Mesendoderm (in vitro differentiated cells): ENCODE data around the gene MEIOB.

Experiments used
- DNase-seq: peaks from one replicate; pipeline ENCODE4 v3.0.0; 2013
- H2AK5ac ChIP-seq: 2 replicates; pipeline ENCODE4 v1.6.1; 2013; ENCODE audit warnings: low read length, inconsistent platforms
- H2BK120ac ChIP-seq: 2 replicates; pipeline ENCODE4 v1.6.1; 2013; ENCODE audit warnings: low read depth, mild to moderate bottlenecking, low read length, moderate library complexity, mixed read lengths
- H2BK15ac ChIP-seq: replicated peaks from 2 replicates; pipeline ENCODE4 v1.6.1; 2013; ENCODE audit warnings: low read depth, mild to moderate bottlenecking, moderate library complexity
- H2BK5ac ChIP-seq: 2 replicates; pipeline ENCODE4 v1.6.1; 2013; ENCODE audit warnings: low read length, inconsistent platforms
- H3K18ac ChIP-seq: 2 replicates; pipeline ENCODE4 v1.6.1; 2013; ENCODE audit warnings: mild to moderate bottlenecking, low read length, mixed read lengths
- H3K23ac ChIP-seq: one replicate; pipeline ENCODE4 v1.6.1; 2013; ENCODE audit warnings: low read length
- H3K27ac ChIP-seq: 2 replicates; pipeline ENCODE4 v1.5.1; 2013; ENCODE audit warnings: low read depth, mild to moderate bottlenecking, inconsistent platforms, low read length, moderate library complexity
- H3K27me3 ChIP-seq: 2 replicates; pipeline ENCODE4 v1.6.1; 2013; ENCODE audit warnings: low read length, control low read depth, mild to moderate bottlenecking, inconsistent platforms; ENCODE audit not compliant: insufficient read depth, poor library complexity
- H3K36me3 ChIP-seq: 2 replicates; pipeline ENCODE4 v1.6.1; 2013; ENCODE audit warnings: low read length, inconsistent platforms; ENCODE audit not compliant: control insufficient read depth, insufficient read depth
- H3K4ac ChIP-seq: one replicate; pipeline ENCODE4 v1.6.1; 2013; ENCODE audit warnings: low read depth, mild to moderate bottlenecking, low read length, moderate library complexity
- H3K4me1 ChIP-seq: 2 replicates; pipeline ENCODE4 v1.6.1; 2013; ENCODE audit warnings: low read depth, low read length, inconsistent platforms; ENCODE audit not compliant: control insufficient read depth
- H3K4me2 ChIP-seq: 2 replicates; pipeline ENCODE4 v1.6.1; 2013; ENCODE audit warnings: low read length
- H3K4me3 ChIP-seq: 2 replicates; pipeline ENCODE4 v1.5.1; 2013; ENCODE audit warnings: mild to moderate bottlenecking, low read length
- H3K56ac ChIP-seq: one replicate; pipeline ENCODE4 v1.6.1; 2013; ENCODE audit warnings: low read length
- H3K79me1 ChIP-seq: 2 replicates; pipeline ENCODE4 v1.6.1; 2013; ENCODE audit warnings: low read length, inconsistent platforms
- H3K79me2 ChIP-seq: 2 replicates; pipeline ENCODE4 v1.6.1; 2013; ENCODE audit warnings: mild to moderate bottlenecking, low read length; ENCODE audit not compliant: control insufficient read depth, insufficient read depth
- H3K9ac ChIP-seq: 2 replicates; pipeline ENCODE4 v1.6.1; 2013; ENCODE audit warnings: low read length, inconsistent platforms
- H4K5ac ChIP-seq: one replicate; pipeline ENCODE4 v1.6.1; 2013; ENCODE audit warnings: low read length
- H4K8ac ChIP-seq: one replicate; pipeline ENCODE4 v1.6.1; 2013; ENCODE audit warnings: low read depth, mild to moderate bottlenecking, control low read depth, low read length, moderate library complexity
- WGBS: extraction: QIAGEN DNeasy Blood & Tissue Kit; methylation state at CpG from one replicate; pipeline ENCODE4 v1.1.7; 2013; ENCODE audit warnings: low lambda C conversion rate, missing lambda C conversion rate; ENCODE audit not compliant: insufficient coverage; ENCODE audit errors: extremely low coverage; 5-methylcytosine and 5-hydroxymethylcytosine counted together

The MEIOB gene

DNA sequence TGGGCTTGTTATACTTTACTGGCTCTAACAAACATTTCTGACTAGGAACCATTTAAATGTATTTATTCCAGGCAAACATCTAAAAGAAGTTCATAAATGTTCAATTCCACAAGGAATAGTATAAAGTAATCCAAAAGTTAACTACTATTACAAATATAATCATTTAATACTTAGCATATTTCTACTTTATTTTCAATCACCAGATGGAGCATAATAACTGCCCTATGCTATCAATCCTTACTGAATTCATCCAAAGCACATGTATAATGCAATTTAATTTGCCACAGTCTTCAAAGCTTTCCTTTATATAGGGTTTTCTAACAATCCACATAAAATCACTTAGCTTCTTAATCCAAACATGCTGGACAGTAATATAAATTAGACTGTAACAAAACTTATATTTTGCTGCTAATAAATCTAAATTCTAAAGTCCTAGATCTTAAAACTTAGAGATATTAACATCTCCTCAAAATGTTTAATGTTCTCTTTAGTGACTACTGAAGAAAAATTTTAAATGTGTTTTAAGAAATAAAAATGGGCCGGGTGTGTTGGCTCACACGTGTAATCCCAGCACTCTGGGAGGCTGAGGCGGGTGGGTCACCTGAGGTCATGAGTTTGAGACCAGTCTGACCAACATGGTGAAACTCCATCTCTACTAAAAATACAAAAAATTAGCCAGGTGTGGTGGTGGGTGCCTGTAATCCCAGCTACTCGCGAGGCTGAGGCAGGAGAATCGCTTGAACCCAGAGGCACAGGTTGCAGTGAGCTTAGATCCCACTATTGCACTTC lies 5.9 kb downstream of the MEIOB start:
- no peak overlapping the region for H2AK5ac ChIP-seq
- H2BK15ac ChIP-seq: no peak overlapping the region
- no peak overlapping the region for H3K56ac ChIP-seq
- H4K5ac ChIP-seq: no peak overlapping the region
- H3K79me2 ChIP-seq: no peaks in the 10 kb centered on the region
- no CpG with 5 or more reads among the region's 6 CpGs for WGBS
- H3K4me1 ChIP-seq: no peaks in the 10 kb centered on the region
- H2BK5ac ChIP-seq: no peak overlapping the region
- H3K9ac ChIP-seq: no peak overlapping the region
- H3K23ac ChIP-seq: no peak overlapping the region
- no peak for DNase-seq
- H3K4me3 ChIP-seq: no peak overlapping the region
- H3K4me2 ChIP-seq: no peak overlapping the region
- H3K79me1 ChIP-seq: no peaks in the 10 kb centered on the region
- H4K8ac ChIP-seq: no peak overlapping the region
- H2BK120ac ChIP-seq: no peak overlapping the region
- no peak overlapping the region for H3K18ac ChIP-seq
- H3K36me3 ChIP-seq: no peaks in the 10 kb centered on the region
- H3K4ac ChIP-seq: no peak overlapping the region
- H3K27ac ChIP-seq: no peak overlapping the region
- no peaks in the 10 kb centered on the region for H3K27me3 ChIP-seq

DNA sequence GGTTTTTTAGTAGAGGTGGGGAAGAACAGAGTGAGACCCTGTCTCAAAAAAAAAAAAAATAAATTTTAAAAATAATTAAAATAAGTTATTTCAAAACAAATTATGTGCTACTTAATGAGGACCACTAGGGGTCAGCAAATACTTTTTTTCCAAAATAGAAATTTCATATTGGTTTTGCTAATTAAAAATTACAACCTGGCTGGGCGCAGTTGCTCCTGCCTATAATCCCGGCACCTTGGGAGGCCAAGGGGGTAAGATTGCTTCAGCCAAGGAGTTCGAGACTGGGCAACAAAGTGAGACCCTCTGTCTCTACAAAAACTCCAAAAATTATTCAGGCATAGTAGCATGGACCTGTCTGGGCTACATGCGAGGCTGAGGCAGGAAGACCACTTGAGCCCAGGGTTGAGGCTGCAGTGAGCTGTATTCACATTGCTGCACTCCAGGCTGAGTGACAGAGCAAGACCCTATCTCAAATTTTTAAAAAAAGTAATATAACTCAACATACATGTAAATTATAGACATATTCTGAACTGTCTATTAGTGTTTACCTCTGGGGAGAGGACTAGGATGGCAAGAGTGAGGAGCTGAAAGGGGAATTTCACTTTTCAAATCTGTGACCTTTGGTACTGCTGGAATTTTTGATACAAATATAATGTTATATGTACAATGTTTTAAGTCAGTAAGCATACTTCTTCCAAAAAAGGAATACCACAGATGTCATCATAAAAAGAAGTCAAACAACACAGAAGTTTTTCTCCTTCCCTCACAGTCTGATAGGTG lies 8.1 kb downstream of the MEIOB start:
- Histone ChIP-seq H3K4me3 (no peak overlapping the region), H3K4me2 (no peak overlapping the region), H3K4me1 (no peaks in the 10 kb centered on the region), H4K8ac (no peak overlapping the region), H3K4ac (no peak overlapping the region), H3K36me3 (no peaks in the 10 kb centered on the region), H3K79me2 (no peaks in the 10 kb centered on the region), H2BK15ac (no peak overlapping the region), H3K9ac (no peak overlapping the region), H4K5ac (no peak overlapping the region), H2AK5ac (no peak overlapping the region), H3K18ac (no peak overlapping the region), H3K56ac (no peak overlapping the region), H2BK5ac (no peak overlapping the region), H2BK120ac (no peak overlapping the region), H3K27ac (no peak overlapping the region), H3K79me1 (no peaks in the 10 kb centered on the region), H3K27me3 (peaks cover 1% of the 10 kb centered on the region), H3K23ac (no peak overlapping the region)
- DNase-seq: peak; percentile 13
- WGBS: no CpG with 5 or more reads among the region's 4 CpGs

DNA sequence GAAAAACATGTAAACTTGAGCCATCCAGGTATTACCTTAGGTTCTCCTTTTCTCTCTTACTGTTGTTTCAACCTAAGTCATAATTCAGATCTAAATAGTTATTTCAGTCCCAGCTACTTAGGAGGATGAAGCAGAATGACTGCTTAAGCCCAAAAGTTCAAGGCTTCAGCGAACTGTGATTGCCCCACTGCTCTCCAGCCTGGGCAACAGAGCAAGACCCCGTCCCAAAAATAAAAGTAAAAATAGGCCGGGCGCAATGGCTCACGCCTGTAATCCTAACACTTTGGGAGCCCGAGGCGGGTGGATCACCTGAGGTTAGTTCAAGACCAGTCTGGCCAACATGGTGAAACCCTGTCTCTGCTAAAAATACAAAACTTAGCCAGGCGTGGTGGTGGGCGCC lies 9.6 kb downstream of the MEIOB start:
- H3K4ac ChIP-seq: no peak overlapping the region
- DNase-seq: no peak
- no peak overlapping the region for H3K18ac ChIP-seq
- no peak overlapping the region for H2BK120ac ChIP-seq
- H3K9ac ChIP-seq: no peak overlapping the region
- no peak overlapping the region for H3K56ac ChIP-seq
- no peaks in the 10 kb centered on the region for H3K36me3 ChIP-seq
- WGBS: no CpG with 5 or more reads among the region's 9 CpGs
- no peak overlapping the region for H2BK5ac ChIP-seq
- H3K23ac ChIP-seq: no peak overlapping the region
- no peaks in the 10 kb centered on the region for H3K79me1 ChIP-seq
- no peaks in the 10 kb centered on the region for H3K79me2 ChIP-seq
- no peak overlapping the region for H4K5ac ChIP-seq
- H3K27ac ChIP-seq: no peak overlapping the region
- H4K8ac ChIP-seq: no peak overlapping the region
- no peak overlapping the region for H3K4me2 ChIP-seq
- no peaks in the 10 kb centered on the region for H3K4me1 ChIP-seq
- H2AK5ac ChIP-seq: no peak overlapping the region
- H2BK15ac ChIP-seq: no peak overlapping the region
- peaks cover 2% of the 10 kb centered on the region for H3K27me3 ChIP-seq
- H3K4me3 ChIP-seq: no peak overlapping the region

DNA sequence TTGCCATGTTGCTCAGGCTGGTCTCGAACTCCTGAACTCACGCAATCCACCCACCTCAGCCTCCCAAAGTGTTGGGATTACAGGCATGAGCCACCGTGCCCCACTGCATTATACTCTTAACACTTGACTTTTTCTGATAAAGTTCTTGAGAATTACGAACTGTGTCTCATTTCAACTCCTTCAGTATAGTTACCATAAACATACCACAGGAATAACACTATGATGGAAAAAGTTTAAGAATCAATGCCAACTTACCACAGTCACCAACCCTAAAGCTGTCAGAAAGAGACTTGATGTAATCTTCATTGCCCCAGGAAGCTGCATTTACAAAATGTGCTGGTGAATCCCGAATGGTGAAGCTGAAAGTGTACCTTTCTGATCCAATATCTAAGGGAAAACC lies 10.2 kb downstream of the MEIOB start:
- H3K23ac ChIP-seq: no peak overlapping the region
- H3K9ac ChIP-seq: no peak overlapping the region
- H4K5ac ChIP-seq: no peak overlapping the region
- H3K4ac ChIP-seq: no peak overlapping the region
- H3K56ac ChIP-seq: no peak overlapping the region
- no peaks in the 10 kb centered on the region for H3K4me1 ChIP-seq
- H3K79me1 ChIP-seq: no peaks in the 10 kb centered on the region
- WGBS: no CpG with 5 or more reads among the region's 5 CpGs
- H2BK15ac ChIP-seq: no peak overlapping the region
- no peak overlapping the region for H2AK5ac ChIP-seq
- no peak overlapping the region for H2BK5ac ChIP-seq
- no peak overlapping the region for H3K27ac ChIP-seq
- no peaks in the 10 kb centered on the region for H3K36me3 ChIP-seq
- no peak for DNase-seq
- no peak overlapping the region for H2BK120ac ChIP-seq
- H3K79me2 ChIP-seq: no peaks in the 10 kb centered on the region
- H3K4me2 ChIP-seq: no peak overlapping the region
- H3K27me3 ChIP-seq: peaks cover 2% of the 10 kb centered on the region
- H4K8ac ChIP-seq: no peak overlapping the region
- H3K18ac ChIP-seq: no peak overlapping the region
- H3K4me3 ChIP-seq: no peak overlapping the region

DNA sequence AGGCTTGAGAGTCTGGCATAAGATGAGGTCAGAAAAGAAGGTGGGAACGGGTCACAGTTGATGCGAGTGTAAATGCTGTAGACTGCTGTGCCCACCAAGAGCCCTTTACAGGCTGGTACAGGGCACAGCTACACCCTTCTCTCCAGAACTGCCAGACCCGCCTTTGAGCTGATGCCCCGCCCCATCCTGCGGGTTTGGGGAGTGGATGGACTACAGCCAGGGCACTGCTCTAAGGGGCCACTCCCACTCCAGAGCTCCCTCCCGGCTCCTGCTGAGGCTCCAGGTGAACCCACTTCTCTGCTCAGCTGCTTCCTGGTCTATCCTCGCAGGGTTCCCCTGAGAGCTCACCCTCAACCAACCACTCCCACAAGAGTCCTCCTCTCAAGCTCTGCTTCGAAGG lies 12.3 kb downstream of the MEIOB start:
- no peak overlapping the region for H2BK5ac ChIP-seq
- H4K8ac ChIP-seq: no peak overlapping the region
- H3K56ac ChIP-seq: no peak overlapping the region
- H3K79me1 ChIP-seq: no peaks in the 10 kb centered on the region
- no peak overlapping the region for H2AK5ac ChIP-seq
- no peaks in the 10 kb centered on the region for H3K4me1 ChIP-seq
- WGBS: no CpG with 5 or more reads among the region's 8 CpGs
- H4K5ac ChIP-seq: no peak overlapping the region
- H3K27ac ChIP-seq: no peak overlapping the region
- H3K27me3 ChIP-seq: peaks cover 2% of the 10 kb centered on the region
- no peak overlapping the region for H3K4me3 ChIP-seq
- H3K4ac ChIP-seq: no peak overlapping the region
- no peak overlapping the region for H3K23ac ChIP-seq
- no peak overlapping the region for H2BK120ac ChIP-seq
- no peaks in the 10 kb centered on the region for H3K36me3 ChIP-seq
- no peak overlapping the region for H3K9ac ChIP-seq
- no peak for DNase-seq
- H3K4me2 ChIP-seq: no peak overlapping the region
- H3K79me2 ChIP-seq: no peaks in the 10 kb centered on the region
- H2BK15ac ChIP-seq: no peak overlapping the region
- H3K18ac ChIP-seq: no peak overlapping the region
